Fibroblast of mammary gland (primary cell): ENCODE results near the gene TTYH3.

Experiments used
- DNase-seq: peaks from one replicate; pipeline ENCODE4 v3.0.0-alpha.2; 2010; ENCODE audit warnings: low read depth
- H3K4me3 ChIP-seq: 2 replicates; pipeline ENCODE4 v1.5.1; 2011; ENCODE audit warnings: low read depth, mild to moderate bottlenecking, low read length, moderate library complexity; ENCODE audit not compliant: control insufficient read depth
- CTCF ChIP-seq: conservative IDR thresholded peaks from 2 replicates; pipeline ENCODE4 v1.5.1; 2011; ENCODE audit warnings: low read depth, low read length, inconsistent platforms; ENCODE audit not compliant: control insufficient read depth, insufficient read depth

Gene TTYH3

GRCh38 chr7:2657920-2658671, 26.3 kb downstream of the TTYH3 start:
- H3K4me3 ChIP-seq, result no peak overlapping the region
- TF ChIP-seq CTCF, result no peak
- no peak for DNase-seq

GRCh38 chr7:2658941-2659340, 27.2 kb downstream of the TTYH3 start:
- no peak for DNase-seq
- no peak overlapping the region for H3K4me3 ChIP-seq
- no peak for TF ChIP-seq CTCF

- no peak for TF ChIP-seq CTCF
- no peak for DNase-seq
- no peak overlapping the region for H3K4me3 ChIP-seq
These were observed 28.0 kb downstream of the TTYH3 start for GRCh38 chr7:2659556-2660358.

- H3K4me3 ChIP-seq, result no peak overlapping the region
- TF ChIP-seq CTCF, result peak; percentile 24
- no peak for DNase-seq
These were observed 28.7 kb downstream of the TTYH3 start for GRCh38 chr7:2660359-2661095.

GRCh38 chr7:2661096-2661449, 29.3 kb downstream of the TTYH3 start:
- TF ChIP-seq CTCF, result no peak

GRCh38 chr7:2661602-2662272, 30.0 kb downstream of the TTYH3 start:
- DNase-seq, result no peak
- peak; percentile 11 for TF ChIP-seq CTCF
- H3K4me3 ChIP-seq, result no peak overlapping the region

More at GRCh38 chr7:2661096-2661449, 29.3 kb downstream of the TTYH3 start:
- no peak overlapping the region for H3K4me3 ChIP-seq
- DNase-seq, result no peak
